Measurements from ENCODE around the gene PMF1.

The PMF1 gene

DNA sequence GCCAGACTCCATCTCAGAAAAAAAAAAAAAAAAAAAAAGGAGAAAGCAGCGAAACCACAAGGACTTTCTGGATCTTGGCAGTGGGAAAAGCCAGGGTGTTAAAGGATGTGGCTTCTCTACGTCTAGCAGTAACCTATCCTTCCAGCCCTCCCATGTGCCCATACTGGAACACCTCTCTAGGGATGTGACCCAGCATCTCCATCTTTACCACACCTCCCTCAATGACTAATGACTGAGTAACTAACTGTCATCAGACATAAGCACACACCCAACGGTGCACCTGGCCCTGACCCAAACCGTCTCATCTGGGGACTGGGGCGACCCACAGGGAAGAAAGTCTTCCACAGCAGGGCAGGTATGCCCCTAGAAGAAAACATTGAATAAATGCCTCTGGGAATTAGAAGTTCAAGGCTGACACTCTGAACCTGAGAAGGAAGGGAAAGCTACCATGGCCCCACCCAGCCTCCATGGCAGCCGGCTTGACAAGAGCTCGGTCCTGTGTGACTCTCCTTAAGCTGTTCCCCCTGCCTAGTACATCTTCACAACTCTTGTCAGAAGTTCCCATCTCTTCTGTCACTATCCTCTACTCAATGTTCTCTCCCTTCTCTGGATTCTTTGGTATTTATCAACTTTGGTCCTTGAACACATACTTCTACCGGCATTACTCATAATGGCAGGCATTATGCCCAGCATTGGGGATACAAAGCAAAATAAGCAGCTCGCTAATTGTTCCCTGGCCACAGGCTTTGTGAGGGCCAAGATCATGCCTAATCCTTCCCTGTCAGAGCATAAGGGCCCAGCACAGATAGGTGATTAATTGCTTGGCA, 49.9 kb downstream of the PMF1 start:
- peaks cover 93% of the 10 kb centered on the region for H3K36me3 ChIP-seq (ENCODE audit: insufficient read depth, low read length)
- no peak overlapping the region for H3K27ac ChIP-seq (ENCODE audit: low read depth, low read length, poor library complexity, severe bottlenecking)

DNA sequence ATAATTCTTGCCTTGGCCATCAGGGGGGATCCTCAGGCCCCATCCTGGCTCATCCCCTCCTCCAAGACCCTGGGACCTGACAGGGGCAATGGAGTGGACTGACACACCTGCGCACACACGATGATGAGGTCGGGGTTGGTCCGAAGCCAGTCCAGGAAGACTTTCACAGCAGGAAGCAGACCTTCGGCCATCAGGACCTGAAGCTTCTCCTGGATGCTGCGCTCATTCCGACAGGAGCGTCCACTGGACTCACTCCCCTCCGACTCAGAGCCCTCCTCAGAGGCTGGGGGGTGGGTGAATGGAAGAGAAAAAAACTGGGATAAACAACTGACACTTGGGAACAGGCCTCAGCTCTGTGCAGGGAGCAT, 50.5 kb downstream of the PMF1 start:
- H3K36me3 ChIP-seq (ENCODE audit: insufficient read depth, low read length): peaks cover 93% of the 10 kb centered on the region
- H3F3A ChIP-seq (ENCODE audit: insufficient read depth, low read length): no peaks in the 10 kb centered on the region
- H3K4me2 ChIP-seq (ENCODE audit: low read length): no peak overlapping the region
- no peak overlapping the region for H2AFZ ChIP-seq (ENCODE audit: low read length)
- H3K9me2 ChIP-seq (ENCODE audit: low read depth, low read length): no peaks in the 10 kb centered on the region
- TF ChIP-seq, protein P1, sequence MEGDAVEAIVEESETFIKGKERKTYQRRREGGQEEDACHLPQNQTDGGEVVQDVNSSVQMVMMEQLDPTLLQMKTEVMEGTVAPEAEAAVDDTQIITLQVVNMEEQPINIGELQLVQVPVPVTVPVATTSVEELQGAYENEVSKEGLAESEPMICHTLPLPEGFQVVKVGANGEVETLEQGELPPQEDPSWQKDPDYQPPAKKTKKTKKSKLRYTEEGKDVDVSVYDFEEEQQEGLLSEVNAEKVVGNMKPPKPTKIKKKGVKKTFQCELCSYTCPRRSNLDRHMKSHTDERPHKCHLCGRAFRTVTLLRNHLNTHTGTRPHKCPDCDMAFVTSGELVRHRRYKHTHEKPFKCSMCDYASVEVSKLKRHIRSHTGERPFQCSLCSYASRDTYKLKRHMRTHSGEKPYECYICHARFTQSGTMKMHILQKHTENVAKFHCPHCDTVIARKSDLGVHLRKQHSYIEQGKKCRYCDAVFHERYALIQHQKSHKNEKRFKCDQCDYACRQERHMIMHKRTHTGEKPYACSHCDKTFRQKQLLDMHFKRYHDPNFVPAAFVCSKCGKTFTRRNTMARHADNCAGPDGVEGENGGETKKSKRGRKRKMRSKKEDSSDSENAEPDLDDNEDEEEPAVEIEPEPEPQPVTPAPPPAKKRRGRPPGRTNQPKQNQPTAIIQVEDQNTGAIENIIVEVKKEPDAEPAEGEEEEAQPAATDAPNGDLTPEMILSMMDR (IDR thresholded peaks at IDR 0.05; ENCODE audit: low read length): no peak
- no peak for TF ChIP-seq EZH2 (IDR thresholded peaks at IDR 0.05; ENCODE audit: borderline replicate concordance, low read length)
- no peak overlapping the region for H3K9ac ChIP-seq (ENCODE audit: low read length)
- H3K79me2 ChIP-seq (ENCODE audit: insufficient read depth, low read length): no peaks in the 10 kb centered on the region
- no peak overlapping the region for H3K27ac ChIP-seq (ENCODE audit: low read depth, low read length, poor library complexity, severe bottlenecking)
- H3K4me1 ChIP-seq (ENCODE audit: insufficient read depth, low read length, severe bottlenecking): no peaks in the 10 kb centered on the region
- no peak overlapping the region for H3K4me3 ChIP-seq (ENCODE audit: low read depth, low read length, poor library complexity, severe bottlenecking)
- H3K27me3 ChIP-seq (ENCODE audit: insufficient read depth, low read length): no peaks in the 10 kb centered on the region
- no peaks in the 10 kb centered on the region for H3K9me3 ChIP-seq (ENCODE audit: low read length)
- no peaks in the 10 kb centered on the region for H4K20me1 ChIP-seq (ENCODE audit: insufficient read depth, low read length)

More for the DNA sequence above, 49.9 kb downstream of the PMF1 start:
- no peak overlapping the region for H3K9ac ChIP-seq (ENCODE audit: low read length)
- H3K27me3 ChIP-seq (ENCODE audit: insufficient read depth, low read length): no peaks in the 10 kb centered on the region
- TF ChIP-seq, protein P1 (IDR thresholded peaks at IDR 0.05; ENCODE audit: low read length): no peak
- TF ChIP-seq EZH2 (IDR thresholded peaks at IDR 0.05; ENCODE audit: borderline replicate concordance, low read length): no peak
- no peak overlapping the region for H2AFZ ChIP-seq (ENCODE audit: low read length)
- H4K20me1 ChIP-seq (ENCODE audit: insufficient read depth, low read length): no peaks in the 10 kb centered on the region
- H3K79me2 ChIP-seq (ENCODE audit: insufficient read depth, low read length): no peaks in the 10 kb centered on the region
- no peak overlapping the region for H3K4me3 ChIP-seq (ENCODE audit: low read depth, low read length, poor library complexity, severe bottlenecking)
- H3K4me1 ChIP-seq (ENCODE audit: insufficient read depth, low read length, severe bottlenecking): no peaks in the 10 kb centered on the region
- no peak overlapping the region for H3K4me2 ChIP-seq (ENCODE audit: low read length)
- no peaks in the 10 kb centered on the region for H3K9me3 ChIP-seq (ENCODE audit: low read length)
- no peaks in the 10 kb centered on the region for H3K9me2 ChIP-seq (ENCODE audit: low read depth, low read length)
- no peaks in the 10 kb centered on the region for H3F3A ChIP-seq (ENCODE audit: insufficient read depth, low read length)

DNA sequence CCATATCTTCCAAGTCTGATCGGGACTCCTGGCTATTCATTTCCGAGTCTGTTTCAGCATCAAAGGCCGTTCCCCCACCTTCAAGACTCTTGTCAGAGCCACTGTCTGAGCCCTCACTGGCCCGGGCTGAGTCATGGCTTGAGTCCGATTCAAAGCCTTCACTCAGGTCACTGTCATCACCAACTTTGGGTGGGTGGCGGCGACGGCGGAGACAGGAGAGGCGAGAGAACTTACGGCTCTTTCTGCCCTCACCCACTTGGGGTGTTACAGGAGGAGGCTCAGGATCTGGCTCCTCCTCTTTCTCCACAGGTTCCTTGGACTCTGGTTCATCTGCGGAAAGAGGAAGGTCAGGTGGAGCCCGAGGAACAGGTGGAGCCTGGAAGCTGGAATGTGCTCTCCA, 53.2 kb downstream of the PMF1 start:
- Histone ChIP-seq H3K27me3 (ENCODE audit: insufficient read depth, low read length) (no peaks in the 10 kb centered on the region), H3K36me3 (ENCODE audit: insufficient read depth, low read length) (peaks cover 88% of the 10 kb centered on the region), H3K4me1 (ENCODE audit: insufficient read depth, low read length, severe bottlenecking) (no peaks in the 10 kb centered on the region), H4K20me1 (ENCODE audit: insufficient read depth, low read length) (no peaks in the 10 kb centered on the region), H3K9me2 (ENCODE audit: low read depth, low read length) (no peaks in the 10 kb centered on the region), H3K9ac (ENCODE audit: low read length) (no peak overlapping the region), H2AFZ (ENCODE audit: low read length) (no peak overlapping the region), H3K79me2 (ENCODE audit: insufficient read depth, low read length) (no peaks in the 10 kb centered on the region), H3K4me3 (ENCODE audit: low read depth, low read length, poor library complexity, severe bottlenecking) (no peak overlapping the region), H3K27ac (ENCODE audit: low read depth, low read length, poor library complexity, severe bottlenecking) (no peak overlapping the region), H3K4me2 (ENCODE audit: low read length) (no peak overlapping the region), H3K9me3 (ENCODE audit: low read length) (no peaks in the 10 kb centered on the region), H3F3A (ENCODE audit: insufficient read depth, low read length) (no peaks in the 10 kb centered on the region)
- no peak for TF ChIP-seq EZH2 (IDR thresholded peaks at IDR 0.05; ENCODE audit: borderline replicate concordance, low read length)
- TF ChIP-seq, protein P1 (IDR thresholded peaks at IDR 0.05; ENCODE audit: low read length): no peak

Measured in OCI-LY1 (cell line).